ENCODE results near the gene HS3ST4.

Gene HS3ST4

GRCh38 chr16:25914357-25914962 lies 222.7 kb downstream of the HS3ST4 start:
- no peak overlapping the region for H3K4me3 ChIP-seq (ENCODE audit: low read depth, low read length)
- TF ChIP-seq CTCF (IDR thresholded peaks at IDR 0.05; ENCODE audit: low read depth, low read length) = no peak
- in situ Hi-C loops (cut with HindIII; ENCODE audit: low sequenced_read_pairs) = no loop called here
- DNase-seq (ENCODE audit: low read depth, low spot score) = no peak

GRCh38 chr16:25916037-25916436 lies 224.3 kb downstream of the HS3ST4 start:
- H3K4me3 ChIP-seq (ENCODE audit: low read depth, low read length) = no peak overlapping the region
- no peak for TF ChIP-seq CTCF (IDR thresholded peaks at IDR 0.05; ENCODE audit: low read depth, low read length)
- in situ Hi-C loops (cut with HindIII; ENCODE audit: low sequenced_read_pairs) = no loop called here
- no peak for DNase-seq (ENCODE audit: low read depth, low spot score)

GRCh38 chr16:25922438-25922837 lies 230.7 kb downstream of the HS3ST4 start:
- DNase-seq (ENCODE audit: low read depth, low spot score) = no peak
- H3K4me3 ChIP-seq (ENCODE audit: low read depth, low read length) = no peak overlapping the region
- no peak for TF ChIP-seq CTCF (IDR thresholded peaks at IDR 0.05; ENCODE audit: low read depth, low read length)
- in situ Hi-C loops (cut with HindIII; ENCODE audit: low sequenced_read_pairs) = no loop called here

GRCh38 chr16:25925421-25925820 lies 233.7 kb downstream of the HS3ST4 start:
- no peak overlapping the region for H3K4me3 ChIP-seq (ENCODE audit: low read depth, low read length)
- TF ChIP-seq CTCF (IDR thresholded peaks at IDR 0.05; ENCODE audit: low read depth, low read length) = no peak
- DNase-seq (ENCODE audit: low read depth, low spot score) = no peak
- in situ Hi-C loops (cut with HindIII; ENCODE audit: low sequenced_read_pairs) = no loop called here

- no peak for DNase-seq (ENCODE audit: low read depth, low spot score)
- in situ Hi-C loops (cut with HindIII; ENCODE audit: low sequenced_read_pairs) = no loop called here
- no peak overlapping the region for H3K4me3 ChIP-seq (ENCODE audit: low read depth, low read length)
- TF ChIP-seq CTCF (IDR thresholded peaks at IDR 0.05; ENCODE audit: low read depth, low read length) = no peak
These were observed 239.8 kb downstream of the HS3ST4 start for GRCh38 chr16:25931473-25932035.

GRCh38 chr16:25941800-25942499 lies 250.2 kb downstream of the HS3ST4 start:
- no peak for TF ChIP-seq CTCF (IDR thresholded peaks at IDR 0.05; ENCODE audit: low read depth, low read length)
- DNase-seq (ENCODE audit: low read depth, low spot score) = peak; percentile 9
- in situ Hi-C loops (cut with HindIII; ENCODE audit: low sequenced_read_pairs) = no loop called here
- H3K4me3 ChIP-seq (ENCODE audit: low read depth, low read length) = no peak overlapping the region

All from astrocyte of the spinal cord (primary cell).